GM21515 (cell line): ENCODE results near the gene SHISAL2A.

Experiments
- ATAC-seq: cut with Tn5 transposase; IDR thresholded peaks from one replicate; pipeline ENCODE4 v1.9.1; 2021; ENCODE audit not compliant: unreplicated experiment

SHISAL2A gene

DNA sequence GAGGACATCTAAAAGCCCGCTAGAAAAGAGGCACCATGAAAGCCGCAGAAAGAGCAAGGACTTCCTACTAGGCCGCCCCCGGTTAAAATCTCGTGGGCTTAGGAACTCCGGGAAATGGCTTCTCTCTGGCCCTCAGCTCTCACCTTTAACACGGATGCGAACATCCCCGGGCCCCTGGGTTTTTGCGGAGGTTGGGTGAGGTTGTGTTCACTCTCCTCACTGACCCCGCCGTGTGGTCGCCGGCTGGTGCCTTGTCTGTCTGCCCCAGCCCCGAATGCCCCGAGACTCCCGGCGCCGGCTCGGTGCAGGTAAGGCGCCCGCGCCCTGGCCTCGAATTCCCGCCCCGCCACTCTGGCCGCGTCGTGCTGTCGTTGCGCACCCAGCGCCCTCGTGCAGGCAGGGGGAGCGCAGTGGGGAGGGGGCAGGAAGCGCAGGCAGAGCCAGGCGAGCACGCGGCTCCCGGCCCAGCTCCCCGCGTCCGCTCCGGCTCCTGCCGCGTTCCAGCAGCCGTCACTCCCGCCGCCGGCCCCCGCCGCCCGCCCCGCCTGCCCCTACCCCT lies at the start of gene SHISAL2A:
Gene SHISAL2A (plus strand): TSS at position 437 of the 559 bp plus-strand sequence. CDS start 326 bp downstream, outside the sequence.
- no peak for ATAC-seq

DNA sequence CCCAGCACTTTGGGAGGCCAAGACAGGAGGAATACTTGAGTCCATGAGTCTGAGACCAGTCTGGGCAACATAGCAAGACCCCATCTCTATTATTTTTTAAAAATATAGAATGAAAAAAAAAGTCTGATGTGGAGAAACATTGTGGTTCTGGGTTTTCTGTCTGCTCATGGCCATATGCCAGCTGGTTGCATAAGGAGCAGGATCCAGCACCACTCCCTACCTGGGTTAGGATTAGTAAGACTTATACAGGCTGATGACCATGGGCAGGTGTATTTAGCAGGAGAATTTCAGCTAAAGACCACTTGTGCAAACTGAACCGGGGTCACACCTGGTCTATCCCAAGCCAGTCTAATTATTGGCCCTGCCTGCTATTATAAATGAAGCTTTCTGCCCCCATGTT lies 47.5 kb upstream of the SHISAL2A start:
- ATAC-seq, result no peak

DNA sequence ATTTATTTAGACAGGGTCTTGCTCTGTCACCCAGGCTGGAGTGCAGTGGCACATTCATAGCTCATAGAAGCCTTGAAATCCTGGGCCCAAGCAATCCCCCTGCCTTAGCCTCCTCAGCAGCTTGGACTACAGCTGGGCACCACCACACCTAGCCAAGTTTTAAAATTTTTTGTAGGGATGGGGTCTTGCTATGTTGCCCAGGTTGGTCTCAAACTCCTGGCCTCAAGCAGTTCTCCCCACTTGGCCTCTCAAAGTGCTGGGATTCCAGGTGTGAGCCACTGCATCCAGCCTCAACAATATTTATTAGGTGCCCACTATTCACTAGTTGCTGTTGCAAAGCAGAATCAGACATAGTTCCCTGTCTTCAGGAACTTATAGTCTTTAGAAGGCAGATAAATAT lies 44.9 kb upstream of the SHISAL2A start:
- no peak for ATAC-seq

DNA sequence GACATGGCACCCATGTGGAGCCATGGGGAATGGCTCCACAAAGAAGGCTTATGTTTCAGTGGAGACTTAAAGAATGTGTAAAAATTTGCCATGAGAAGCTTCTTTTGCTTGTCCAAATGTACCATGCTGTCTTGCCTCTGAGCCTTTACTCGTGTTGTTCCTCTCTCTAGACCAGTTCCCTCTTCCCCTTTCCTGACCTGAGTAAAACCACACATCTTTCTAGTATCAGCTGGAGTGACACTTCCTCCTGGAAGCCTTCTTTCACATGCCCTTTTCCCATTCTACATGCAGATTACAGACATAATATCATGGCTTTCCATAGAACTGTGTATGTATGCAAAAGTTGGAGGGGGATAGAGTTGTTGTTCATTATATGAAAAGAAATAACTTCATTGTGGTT lies 44.4 kb upstream of the SHISAL2A start:
- ATAC-seq, result no peak

DNA sequence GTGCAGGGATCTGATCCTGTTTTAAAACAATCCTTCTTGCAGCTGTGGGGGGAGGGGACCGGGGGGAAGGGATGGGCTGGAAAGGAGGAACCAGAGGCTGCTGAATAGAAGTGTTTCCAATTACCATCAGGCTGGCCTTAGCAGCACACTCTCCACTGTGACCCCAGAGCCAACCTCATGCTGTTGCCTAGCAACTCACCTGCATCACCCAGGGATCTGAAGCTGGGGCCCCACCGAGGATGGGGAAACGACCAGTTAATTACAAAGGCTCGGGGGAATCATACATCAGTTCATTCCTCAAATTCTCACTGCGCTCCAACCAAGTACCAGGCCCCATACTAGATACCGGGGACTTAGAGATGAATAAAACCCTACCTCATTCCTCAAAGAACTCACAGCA lies 42.7 kb upstream of the SHISAL2A start:
- ATAC-seq, result no peak

DNA sequence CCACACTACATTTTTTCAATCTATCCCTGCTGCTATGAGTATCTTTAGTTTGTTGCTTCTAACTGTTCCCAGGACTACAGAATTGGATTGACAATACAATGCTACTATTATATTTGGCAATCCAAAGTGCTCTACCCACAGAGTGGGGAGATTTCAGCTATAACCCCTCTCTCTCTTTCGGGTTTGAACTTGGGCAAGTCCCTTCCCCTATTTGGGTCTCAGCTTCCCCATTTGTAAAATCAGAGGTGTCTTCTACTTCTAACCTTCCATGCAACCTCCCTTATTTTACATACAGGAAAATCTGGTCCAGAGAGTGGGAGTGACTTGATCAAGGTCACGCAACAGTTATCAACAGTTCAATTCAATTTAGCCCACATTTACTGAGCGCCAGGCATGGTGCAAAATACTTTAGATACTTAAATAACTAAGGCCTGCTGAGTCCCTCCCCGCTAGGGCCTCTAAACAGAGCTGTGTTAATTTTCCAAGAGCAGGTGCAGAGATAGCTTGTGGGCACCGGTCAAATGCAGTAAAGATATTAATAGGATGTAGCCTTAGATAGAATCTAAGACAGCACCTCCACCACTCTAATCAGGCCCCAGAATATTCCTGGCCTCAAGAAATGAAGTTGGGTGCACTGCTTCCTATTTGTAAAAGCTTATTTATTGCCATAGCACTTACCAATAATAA lies 40.2 kb upstream of the SHISAL2A start:
- ATAC-seq, result no peak

DNA sequence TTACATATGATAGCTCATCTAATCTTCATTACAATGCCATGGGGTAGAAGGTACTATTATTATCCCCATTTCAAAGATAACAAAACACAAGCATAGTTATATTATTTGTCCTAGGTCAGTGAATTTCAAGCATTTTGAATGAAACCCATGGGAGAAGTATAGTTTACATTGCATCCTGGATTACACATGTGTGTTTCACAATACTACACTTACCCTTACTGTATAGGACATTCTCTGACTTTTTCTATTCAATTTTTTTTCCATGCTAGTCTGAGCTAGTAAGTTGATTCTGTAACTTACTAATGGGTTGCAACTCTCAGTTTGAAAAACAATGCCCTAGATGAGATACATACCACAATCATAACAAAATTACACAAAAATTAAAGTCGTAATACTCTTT lies 39.5 kb upstream of the SHISAL2A start:
- no peak for ATAC-seq

DNA sequence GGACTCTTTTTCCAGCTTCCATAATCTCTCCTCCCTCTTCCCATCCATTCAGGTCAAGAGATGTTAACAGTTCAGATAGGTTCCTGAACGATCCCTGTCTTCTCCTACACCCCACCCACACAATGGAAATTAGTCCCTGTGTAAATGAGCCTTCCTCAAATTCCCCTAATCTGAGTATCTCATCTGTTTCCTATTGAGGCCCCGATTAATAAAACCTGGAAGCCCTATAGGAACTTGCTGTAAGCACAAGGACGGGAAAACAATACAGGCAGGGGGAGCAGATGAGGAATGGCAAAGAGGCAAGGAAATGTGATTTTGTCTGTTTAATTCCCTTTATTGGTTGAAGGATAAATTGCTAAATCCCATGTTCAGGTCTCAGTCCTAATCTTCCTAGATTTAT lies 37.9 kb upstream of the SHISAL2A start:
- ATAC-seq, result no peak

DNA sequence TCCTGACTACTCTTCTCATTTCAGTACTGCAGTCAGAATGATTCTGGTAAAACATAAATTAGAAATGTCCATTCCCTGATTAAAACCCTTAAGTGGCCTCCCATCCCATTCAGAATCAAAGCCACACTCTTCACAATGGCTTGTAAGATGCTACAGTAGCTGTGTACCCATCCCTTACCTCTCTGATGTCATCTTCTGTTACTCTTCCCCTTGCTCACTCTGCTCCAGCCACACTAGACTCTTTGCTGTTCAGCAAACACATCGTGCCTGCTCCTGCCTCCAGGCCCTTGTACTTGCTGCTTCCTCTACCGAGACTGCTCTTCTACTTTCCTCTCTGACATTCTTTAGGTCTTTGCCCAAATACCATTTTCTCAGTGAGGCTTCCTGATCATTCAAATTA lies 35.1 kb upstream of the SHISAL2A start:
- no peak for ATAC-seq

DNA sequence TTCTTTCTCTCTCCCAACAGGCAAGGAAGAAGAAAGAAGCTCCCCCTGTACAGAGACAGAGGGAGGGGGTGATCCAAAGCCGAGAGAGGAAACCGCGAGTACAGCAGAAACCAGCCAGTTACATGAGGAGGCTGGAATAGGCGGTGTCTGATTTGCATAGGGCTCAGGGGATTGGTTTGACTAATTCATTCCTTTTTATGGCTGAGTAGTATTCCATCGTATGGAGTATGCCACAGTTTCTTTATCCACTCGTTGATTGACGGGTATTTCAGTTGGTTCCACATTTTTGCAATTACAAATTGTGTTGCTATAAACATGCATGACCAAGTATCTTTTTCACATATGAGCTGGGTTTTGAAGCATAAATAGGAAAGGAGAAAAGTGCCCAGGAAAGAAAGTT lies 34.2 kb upstream of the SHISAL2A start:
- no peak for ATAC-seq

DNA sequence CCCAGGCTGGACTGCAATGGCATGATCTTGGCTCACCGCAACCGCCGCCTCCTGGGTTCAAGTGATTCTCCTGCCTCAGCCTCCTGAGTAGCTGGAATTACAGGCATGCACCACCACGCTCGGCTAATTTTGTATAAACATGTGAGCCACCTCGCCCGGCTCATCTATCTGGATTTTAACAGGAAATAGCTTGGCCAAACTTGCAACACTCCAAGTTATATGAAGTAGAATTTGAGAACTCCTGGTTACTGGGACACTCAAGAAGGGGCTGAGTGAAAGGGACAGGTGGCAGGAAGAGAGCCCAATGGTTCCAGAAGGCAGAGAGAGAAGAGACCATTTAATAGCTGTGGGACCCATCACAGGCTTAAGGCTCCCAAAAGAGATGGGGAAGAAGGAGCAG lies 33.7 kb upstream of the SHISAL2A start:
- ATAC-seq, result no peak

DNA sequence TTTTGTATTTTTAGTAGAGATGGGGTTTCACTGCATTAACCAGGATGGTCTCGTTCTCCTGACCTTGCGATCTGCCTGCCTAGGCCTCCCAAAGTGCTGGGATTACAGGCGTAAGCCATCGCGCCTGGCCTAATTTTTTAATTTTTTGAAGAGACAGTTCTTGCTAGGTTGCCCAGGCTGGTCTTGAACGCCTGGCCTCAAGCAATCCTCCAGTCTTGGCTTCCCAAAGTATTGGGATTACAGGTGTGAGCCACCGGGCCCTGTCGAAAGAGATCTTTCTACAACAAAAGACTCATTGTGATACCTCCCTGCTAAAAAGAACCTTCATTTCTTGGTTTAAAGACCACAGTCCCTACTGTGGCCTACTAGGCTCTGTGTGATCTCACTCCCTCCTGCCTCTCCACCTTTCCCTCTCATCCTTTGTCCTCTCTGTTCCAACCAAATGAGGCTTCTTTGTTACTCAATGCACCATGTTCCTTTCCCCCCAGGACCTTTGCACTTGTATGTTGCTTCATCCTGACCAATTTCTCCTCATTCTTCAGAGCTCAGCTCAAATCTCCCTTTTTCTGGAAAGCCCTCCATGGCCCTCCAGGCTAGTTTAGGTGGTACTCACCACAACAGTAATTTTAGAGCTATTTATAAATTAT lies 32.3 kb upstream of the SHISAL2A start:
- ATAC-seq, result no peak

DNA sequence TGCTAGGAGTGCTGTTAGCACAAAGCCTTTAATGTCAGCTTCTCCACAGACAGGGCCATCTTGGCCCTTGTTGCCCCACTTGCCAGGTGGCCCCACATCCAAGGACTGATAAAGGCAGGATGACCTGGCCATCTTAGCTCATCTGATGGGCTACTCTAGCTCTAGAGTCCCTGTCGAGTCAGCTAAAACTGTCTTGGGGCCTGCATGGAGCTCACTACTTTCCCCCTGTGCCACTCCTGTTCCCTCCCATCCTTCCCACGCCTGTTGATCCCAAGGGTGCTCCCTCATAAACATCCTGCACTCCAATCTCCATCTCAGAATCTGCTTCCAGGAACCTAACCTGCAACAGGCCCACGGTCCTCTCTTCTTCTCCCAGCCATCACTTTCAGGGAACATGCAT lies 31.4 kb upstream of the SHISAL2A start:
- ATAC-seq, result no peak

DNA sequence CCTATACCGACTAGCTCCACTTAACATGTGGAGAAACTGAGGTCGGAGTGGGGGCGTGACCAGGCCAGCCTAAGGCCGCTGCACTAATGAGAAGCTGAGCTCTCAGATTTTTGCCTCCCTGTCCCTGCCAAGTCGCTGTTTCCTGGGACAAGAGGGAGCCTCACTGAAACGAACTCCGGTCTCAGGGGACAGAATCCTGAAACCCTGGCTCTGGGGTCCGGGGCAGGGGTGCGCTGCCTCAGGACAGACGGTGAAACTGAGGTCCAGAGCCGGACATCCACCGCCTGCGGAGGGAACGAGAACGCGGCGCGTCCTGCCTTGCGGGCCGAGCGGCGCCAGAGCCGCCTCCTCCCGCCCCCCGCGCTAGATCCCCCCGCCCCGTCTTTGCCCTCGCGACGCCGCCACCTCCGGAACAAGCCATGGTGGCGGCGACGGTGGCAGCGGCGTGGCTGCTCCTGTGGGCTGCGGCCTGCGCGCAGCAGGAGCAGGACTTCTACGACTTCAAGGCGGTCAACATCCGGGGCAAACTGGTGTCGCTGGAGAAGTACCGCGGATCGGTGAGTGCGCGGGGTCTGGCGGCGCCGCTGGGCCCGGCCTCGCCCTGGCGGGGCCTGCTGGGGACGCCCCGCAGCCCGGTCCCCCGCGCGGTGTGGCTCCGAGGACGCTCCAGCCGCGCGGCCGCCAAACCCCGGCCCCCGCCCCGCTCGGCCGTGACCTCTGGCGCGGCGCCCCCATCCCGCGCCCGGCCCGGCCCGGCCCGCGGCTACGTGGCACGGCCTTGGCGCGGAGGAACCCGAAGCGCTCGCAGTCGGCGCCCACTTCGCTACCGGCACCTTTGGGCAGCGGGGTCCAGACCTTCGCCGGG lies 30.7 kb upstream of the SHISAL2A start, which contains the start of gene GPX7:
Gene GPX7 (plus strand): TSS at position 381 of the 865 bp plus-strand sequence. CDS start 39 bp downstream, at position 420.
- ATAC-seq, result no peak

DNA sequence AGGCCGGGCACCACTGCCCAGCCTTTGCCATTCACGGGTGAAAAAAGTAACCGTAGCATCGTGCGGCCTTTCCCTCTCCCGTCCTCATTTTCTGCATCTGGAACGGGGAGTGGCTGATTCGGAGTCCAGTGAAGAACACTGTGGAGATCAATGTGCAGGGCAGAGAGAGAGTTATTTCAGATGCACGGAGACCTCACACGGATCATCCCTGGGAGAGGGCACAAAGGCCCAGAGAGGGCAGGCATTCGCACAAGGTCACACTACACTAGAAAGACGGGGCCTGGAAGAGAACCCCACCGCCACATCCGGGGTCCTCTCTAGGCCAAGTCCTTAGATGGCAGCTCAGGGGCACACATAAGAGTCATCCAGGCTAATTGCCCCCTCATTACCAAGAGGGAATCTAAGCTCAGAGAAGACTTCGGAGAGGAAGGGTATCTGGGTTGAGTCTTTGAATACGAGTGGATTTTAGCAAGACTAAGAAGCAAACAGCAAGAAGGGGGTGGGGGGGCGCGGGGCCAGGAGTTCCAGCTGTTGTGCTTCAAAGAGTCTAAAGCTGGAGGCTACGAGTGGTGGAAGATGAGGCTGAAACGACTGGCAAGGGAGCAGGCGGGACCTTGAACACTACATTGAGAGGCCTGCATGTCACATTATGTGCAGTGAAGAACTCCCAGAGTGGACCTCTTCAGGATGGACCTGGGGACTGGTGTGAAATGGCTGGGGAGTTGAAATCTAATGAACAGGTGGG lies 29.9 kb upstream of the SHISAL2A start:
- ATAC-seq, result no peak

DNA sequence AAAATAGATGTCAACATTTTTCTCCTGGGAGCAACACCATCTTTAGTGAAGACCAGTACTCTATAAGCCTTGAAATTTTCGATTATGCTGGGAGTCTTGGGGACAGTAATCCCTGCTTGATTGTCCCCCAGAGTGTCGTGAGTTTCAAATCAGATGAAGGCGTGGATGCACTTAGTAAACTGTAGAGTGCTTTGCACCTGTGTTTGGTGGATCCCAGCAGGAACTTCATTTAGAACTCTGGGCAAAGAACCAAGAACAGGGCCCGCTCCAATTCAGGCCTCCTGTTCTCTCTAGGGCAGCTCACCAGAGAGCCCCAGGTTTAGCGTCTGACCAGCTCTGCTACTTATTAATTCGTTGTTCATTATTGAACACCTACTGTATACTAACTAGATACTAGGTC lies 29.3 kb upstream of the SHISAL2A start:
- no peak for ATAC-seq

DNA sequence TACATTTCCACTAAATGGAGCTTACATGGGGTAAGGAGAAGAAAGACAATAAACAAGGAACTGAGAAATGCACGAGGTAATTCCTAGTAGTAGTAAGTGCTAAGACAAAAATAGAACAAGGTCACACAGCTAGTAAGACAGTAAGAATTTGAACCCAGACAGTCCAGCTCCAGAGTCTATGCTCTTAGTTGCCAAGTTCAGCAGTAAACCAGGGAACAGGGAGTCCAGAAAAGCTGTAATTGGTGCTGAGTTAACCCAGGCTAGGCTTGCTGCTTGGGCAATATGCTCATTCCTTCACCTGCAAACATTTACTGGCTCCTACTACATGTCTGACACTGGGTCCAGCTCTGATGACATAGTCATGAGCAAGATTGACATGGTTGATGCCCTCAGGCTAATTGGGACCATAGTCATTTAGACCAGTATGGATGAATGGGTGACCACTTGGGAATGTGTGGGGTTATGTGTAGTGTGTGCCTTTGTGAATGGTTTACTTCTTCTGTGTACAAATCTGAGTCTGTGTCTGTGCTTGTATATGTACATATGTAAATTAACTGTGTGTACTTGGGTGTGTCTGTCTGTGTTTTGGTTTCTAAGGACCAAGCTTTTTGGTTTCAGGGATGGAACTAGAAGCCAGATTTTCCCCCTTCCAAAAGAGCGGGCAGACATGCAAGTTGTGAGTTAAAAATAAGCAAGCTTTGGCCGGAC lies 28.8 kb upstream of the SHISAL2A start:
- ATAC-seq, result no peak

DNA sequence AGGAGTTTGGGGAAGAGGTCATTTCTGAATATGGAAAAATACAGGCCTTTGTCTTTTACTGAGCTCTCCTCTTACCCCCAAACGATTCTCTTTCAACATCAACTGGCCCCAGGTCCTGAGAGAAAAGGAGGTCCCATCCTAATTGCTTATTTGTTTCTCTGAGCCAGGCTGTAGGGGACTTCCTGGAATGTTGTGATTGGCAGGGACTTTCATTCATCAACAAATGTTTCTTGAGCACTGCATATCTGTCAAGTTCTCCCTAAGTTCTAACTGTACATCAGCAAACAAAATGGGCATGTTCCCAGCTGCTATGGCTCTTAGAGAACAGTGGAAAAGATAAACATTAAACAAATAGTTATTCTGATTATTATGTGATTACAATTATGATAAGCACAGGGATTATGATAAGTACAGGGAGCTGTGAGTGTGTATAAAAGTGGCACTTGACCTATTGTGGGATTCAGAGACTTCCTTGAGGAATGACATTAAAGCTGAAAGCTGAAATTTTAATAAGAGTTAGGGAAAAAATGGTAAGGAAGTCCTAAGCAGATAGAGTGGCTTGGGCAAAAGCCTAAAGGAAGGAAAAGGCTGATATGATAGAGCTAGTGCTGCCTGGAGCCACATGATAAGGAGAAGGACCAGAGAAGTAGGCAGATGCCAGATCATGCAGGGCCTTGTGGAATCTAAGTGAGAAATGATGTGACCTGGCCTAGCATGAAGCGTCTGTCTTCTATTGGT lies 19.2 kb upstream of the SHISAL2A start:
- ATAC-seq, result no peak

DNA sequence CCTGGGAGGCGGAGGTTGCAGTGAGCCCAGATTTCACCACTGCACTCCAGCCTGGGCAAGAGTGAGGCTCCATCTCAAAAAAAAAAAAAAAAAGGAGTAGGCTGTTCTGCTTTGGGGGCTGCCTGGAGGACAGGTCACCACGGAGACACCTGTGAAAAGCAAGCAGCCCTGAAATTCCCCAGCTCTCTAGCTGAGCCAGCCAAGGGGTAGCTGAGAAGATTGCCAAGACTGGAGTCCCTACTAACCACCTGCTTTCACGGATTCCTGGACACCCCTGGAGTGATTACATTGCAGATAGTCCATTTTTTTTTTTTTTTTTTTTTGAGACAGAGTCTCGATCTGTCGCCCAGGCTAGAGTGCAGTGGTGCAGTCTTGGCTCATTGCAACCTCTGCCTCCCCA lies 18.3 kb upstream of the SHISAL2A start:
- no peak for ATAC-seq
